GM18507 (cell line): ENCODE data around the gene PRDM16.
"Not testable (repeated sequence)": the region's sequence is repeated elsewhere in the genome, so short reads cannot be mapped to it uniquely, and the experiment has no call there.

ENCODE experiments used
- DNase-seq: peaks from one replicate; pipeline ENCODE4 v3.0.0; 2011; ENCODE audit warnings: low read depth; ENCODE audit not compliant: insufficient read length; ENCODE audit errors: extremely low spot score
- FAIRE-seq: peaks from 2 replicates; lab custom pipeline; 2011; peaks lifted over from hg19 to GRCh38; lab: Jason Lieb, UNC

Gene PRDM16

DNA sequence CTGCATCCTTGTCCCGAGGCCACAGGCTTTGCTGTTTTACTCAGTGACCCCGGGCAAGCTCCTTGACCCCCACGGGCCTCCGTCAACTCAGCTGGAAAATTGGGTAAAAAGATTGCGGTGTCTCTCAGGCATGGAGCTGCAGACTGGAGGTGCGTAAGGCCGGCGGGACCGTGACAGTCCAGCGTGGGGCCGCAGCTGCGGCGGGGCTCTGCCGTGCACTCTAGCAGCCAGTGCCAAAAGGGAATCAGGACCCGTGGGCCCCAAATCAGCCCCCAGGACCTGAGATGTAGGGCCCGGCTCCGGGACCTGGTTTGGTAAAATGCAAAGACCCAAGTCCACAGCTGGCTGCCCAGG, 158.3 kb downstream of the PRDM16 start:
- no peak for DNase-seq
- no peak for FAIRE-seq

DNA sequence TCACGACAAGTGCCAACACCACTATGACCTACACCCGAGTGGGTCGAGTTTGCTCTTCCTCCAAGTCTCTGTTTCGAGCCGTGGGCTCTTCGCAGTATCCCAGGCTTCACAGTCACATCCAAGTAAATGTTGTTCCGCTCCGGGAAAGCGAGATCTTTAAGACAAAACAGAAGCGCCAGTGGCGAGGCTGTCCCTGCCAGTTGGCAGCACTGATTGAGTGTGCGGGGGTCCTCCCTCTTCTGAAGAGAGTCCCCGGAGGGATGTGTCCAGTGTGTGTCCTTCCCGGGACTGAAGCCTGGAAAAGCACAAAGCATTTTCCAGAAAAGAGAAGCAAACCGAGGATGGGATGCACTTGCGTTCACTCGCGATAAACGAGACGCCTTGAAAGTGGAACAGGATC, 158.9 kb downstream of the PRDM16 start:
- DNase-seq, result no peak
- no peak for FAIRE-seq

DNA sequence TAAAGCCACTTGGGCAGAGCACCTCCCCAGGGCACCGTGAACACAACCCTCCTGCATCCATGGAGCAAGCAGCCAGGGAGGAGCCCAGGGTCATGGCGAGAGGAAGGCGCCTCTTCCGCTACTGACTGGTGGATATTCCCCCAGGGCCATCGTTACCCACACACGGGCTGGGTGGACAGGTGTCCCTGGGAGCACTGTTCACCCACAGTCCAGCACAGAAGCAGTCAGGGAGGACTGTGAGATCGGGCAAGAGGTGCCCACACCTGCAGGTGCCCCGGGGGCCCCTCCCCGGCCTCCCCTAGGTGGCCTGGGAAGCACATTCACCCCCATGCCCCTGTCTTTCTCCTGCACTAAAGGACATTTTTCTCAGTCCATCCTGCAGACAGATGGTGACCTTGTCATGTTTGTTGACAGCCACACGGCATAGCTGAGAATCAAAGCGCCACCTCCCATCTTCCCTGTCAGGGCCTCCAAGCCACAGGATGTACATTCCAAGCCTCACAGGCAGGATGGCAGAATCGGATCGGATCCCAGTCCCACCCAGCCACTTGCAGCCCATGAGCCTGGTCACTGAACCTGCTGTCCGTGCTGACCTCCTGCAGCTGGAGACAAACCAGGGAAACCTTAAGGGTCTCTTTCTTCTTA, 160.2 kb downstream of the PRDM16 start:
- DNase-seq (no peak), FAIRE-seq (no peak)

DNA sequence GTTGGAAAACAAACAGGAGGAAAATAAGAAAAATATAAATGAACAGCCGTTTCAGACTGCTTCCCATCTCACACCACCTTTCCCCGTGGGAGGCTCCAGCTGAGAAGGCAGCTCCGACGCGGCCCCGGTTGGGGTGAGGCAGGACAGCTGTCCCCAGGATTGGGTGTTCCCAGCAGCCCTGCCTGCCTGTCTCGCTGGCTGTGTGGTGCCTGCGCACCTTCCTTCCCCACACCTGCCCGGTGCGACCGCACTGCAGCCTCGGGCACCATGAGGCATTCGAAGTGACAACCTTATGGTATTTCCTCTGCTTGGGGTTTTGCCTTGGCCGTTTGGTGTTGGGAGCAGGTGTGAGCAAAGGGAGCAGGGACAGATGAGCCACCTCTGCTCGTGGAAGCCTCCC, 161.6 kb downstream of the PRDM16 start:
- FAIRE-seq (no peak), DNase-seq (no peak)

DNA sequence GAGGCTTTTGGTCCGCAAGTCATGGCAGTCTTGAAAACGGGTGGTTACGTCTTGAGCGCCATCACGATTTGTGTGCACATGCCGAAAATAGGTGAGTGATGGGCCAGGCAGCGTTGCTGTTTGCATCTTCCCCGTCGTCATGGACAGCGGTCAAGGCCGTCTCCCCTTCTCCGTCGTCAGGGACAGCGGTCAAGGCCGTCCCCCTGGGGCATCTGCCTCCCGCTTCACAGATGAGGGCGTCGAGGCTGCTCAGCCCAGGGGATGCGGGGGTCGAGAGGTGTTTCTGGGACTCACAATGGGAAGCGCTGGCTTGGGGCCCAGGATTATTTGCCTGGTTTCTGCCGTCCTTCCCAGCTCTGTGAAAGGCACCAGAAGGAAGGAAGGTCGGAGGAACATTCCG, 162.2 kb downstream of the PRDM16 start:
- no peak for DNase-seq
- no peak for FAIRE-seq

DNA sequence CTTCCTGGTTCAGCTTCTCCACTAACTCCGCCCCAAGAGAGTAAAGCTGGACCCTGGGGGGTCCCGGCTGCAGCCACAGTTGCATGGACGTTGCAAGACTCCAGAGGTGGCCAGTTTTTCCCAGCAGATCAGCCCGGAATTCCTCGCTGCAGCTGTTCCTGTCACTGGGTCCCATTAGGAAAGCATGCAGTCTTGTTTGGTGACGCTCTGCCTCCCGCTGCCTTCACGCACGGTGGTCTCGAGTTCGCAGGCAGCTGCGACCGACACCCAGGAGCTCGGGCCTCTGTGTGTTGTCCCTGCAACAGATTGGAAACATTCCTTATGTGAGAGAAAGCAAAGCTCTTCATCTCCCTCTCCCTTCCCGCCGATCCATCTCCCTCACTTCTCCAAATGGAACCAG, 162.8 kb downstream of the PRDM16 start:
- FAIRE-seq, result no peak

DNA sequence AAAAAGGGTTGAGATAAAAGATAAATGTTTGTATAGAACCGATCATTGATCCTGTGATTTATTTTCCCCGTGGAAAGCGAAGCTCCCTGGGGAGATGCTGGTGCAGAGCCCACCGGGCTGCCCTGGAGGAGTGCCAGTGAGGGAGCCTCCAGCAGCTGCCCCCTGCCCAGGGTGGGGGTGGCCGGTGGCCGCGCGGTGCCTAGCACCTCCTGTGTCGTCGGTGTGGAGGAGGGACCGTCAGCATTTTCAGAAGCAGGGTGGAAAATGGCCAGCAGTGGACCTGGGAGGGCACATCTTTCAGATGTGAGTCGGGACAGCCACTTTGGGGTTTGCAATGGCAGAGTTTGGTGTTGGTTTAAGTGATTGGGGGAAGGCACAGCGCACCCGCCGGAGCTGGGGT, 164.0 kb downstream of the PRDM16 start:
- FAIRE-seq (no peak), DNase-seq (no peak)

More for the DNA sequence above, 162.8 kb downstream of the PRDM16 start:
- no peak for DNase-seq

DNA sequence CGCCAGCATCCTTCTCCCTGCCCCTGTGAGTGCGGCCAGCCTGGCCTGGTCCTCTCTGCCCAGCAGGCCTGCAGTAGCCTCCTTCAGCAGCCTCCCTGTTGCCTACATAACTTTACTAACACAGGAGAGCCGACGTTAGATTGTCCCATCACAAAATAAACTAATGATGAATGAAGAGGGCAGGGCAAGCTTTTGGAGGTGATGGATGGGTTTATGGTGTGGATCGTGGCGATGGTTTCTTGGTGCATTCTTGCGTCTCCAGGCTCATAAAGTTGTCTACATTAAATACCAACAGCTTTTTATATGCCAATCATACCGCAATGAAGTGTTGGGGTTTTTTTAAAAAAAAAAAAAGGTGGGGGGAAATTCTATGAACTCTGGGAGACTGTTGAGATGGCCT, 164.5 kb downstream of the PRDM16 start:
- DNase-seq (no peak), FAIRE-seq (no peak)

DNA sequence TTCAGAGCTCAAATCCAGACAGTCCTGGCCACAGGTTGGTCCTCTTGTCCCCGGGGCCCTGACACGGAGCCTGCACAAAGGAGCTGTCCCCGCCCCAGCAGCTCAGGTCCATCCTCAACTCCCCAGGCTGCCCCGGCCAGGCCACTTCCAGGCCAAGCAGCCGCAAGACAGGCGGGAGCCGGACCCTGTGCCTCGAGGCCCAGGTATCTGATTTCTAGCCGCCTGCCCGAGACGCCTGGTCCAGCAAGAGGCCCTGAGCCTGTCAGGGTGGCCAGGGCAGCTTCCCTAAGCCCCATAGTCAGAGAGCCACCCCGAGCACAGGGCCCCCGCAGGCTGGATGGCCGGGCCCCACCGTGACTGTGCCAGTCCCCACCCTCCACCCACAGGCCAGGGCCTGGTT, 165.3 kb downstream of the PRDM16 start:
- DNase-seq (no peak), FAIRE-seq (no peak)

DNA sequence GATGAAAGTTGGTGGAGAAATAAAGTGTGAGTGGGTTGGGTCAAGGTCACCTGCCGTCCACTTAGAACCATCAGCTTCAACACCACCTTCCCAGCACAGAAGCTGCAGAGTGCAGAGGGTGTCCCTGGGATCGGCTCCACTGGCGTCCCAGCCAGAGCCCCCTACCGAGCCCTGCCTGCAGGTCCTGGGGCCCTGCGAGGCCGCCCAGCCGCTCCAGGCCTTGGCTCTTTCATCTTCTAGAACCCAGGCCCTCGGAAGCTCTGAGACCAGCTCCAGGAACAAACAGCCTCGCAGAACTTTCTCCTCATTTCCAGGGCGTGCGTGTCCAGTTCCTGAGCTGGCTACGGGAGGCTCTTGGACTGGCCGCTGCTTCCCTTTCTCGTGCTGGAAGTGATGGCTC, 166.0 kb downstream of the PRDM16 start:
- FAIRE-seq, result no peak

DNA sequence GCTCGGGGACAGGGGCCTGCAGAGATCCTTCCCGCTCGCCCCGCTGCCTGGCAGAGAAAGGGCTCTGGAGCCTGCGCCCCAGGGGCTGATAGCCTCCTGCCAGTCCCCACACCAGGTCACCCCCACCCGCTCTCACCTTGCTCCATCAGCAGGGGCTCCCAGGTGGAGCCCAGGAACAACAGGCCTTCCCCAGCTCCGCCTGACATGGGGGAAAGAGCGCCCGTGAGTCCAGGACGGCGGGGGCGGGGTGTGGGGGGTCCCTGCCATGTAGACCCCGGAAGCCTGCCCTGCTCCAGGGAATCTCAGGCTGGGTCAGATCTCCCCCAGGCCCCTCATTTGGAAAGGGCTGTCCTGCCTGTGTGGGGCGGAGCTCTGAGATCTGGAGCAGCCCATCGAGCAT, 166.5 kb downstream of the PRDM16 start:
- DNase-seq, result no peak
- no peak for FAIRE-seq

More for the DNA sequence above, 166.0 kb downstream of the PRDM16 start:
- DNase-seq, result no peak

DNA sequence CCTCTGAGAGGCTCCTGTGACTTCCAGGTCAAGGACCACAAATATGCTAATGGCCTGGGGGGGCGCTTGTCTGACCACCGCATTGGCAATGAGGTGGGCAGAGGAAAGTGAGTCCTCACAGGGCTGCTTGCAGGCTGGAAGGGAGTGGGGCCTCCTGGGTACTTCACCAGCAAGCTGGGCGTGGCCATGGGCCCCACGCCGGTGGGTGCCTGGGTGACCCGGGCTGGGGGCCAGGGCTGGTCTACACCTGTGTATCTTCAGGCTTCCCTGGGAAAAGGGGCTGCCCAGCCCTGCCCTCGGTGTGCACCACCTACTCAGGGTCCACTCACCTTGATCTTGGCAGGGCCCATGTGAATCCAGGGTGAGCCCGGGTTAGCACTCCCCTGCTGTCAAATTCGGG, 167.4 kb downstream of the PRDM16 start:
- no peak for DNase-seq
- no peak for FAIRE-seq

DNA sequence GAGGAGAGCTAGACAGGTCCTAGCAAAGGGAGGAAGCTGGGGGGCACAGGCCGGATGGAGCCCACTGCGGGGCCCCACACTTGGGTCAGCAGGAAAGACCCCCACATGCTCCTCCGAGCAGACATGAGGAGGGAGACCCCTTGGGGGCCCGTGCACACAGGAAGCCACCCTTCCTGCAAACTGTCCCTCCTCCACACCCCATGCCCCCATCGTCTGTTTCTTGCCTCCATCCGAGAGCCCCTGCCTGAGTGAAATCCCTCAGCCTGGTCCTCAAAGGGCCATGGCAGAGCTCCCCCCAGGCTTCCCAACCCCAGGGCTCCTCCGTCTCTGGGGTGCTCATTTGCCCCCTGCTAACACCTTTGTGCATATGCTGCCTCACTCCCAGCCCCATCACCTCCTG, 168.0 kb downstream of the PRDM16 start:
- no peak for FAIRE-seq
- no peak for DNase-seq

DNA sequence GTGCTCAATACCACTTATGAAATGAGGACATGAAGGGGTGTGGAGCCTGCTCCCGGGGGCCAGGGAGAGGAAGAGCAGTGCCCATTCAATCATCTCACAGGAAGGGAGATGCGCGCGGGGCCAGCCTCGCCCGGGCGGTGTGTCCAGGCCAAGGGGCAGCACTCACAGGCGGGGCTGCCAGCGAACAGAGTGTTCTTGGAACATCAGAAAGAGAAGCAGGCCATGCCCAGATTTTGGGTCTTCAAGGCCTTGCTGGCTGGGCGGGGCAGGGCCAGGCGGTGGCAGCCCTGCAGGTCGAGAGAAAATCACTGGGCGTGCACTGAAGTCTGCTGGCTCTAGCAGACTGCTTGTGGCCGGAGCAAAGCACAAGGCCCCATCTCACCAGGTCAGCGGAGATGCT, 168.6 kb downstream of the PRDM16 start:
- no peak for FAIRE-seq
- no peak for DNase-seq

DNA sequence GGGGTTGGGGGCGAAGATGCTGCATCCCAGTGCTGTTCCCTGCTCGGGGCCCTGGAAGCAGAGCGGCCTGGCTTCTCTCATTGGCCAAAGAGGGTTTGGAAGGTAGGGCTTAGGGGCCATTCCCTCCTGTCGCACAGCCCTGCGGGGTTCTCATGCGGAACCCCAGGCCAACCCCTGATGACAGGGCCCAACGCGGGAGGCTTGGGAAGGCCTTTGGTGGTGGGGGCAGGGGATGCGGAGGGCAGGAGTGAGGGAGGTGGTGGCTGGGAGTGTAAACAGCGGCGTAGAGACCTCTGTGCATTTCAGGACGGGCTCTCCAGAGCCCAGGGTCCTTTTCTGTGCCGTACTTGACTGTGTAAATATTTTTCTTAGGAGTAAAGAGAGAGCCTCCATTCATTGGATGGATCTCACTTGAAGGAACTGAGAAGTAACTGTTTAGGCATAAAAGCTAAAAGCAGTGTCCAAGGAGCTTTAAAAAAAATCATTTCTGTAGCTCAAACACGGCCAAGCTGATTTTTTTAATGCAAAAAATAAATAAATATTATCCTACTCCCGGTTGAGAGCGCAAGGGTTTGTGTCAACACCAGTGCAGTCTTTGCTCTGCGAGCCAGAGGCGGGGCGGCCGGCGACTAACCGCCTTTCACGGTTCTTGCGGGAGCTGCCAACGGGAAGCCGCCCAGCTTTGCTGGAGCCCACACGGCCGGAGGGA, 169.1 kb downstream of the PRDM16 start:
- no peak for FAIRE-seq

DNA sequence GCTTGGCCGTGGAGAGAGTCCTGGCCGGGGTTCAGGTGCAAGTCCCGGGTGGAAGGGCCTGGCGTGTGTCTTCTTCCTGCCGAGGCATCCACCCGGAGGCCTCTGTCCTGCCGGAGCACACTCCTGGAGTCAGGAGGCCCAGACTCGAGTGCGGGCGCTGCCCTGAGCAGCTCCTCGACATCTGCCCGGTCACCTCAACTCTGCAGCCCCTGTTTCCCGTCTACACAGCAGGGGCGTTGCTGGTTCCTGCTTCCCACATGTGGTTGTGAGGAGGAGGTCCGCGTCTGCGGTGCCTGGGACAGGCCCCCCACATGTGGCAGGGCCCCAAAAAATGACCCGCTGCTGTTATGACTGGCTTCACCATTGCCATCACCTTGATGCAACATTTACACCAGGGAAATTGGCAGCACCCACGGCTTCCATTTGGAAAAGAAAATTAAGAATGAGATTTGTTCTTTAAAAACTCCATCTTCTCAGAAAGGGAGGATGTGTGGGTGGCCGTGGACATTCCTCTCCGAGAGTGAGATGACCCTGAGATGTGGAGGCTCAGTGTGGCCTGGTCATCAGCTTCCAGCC, 169.8 kb downstream of the PRDM16 start:
- no peak for FAIRE-seq
- no peak for DNase-seq

More for the DNA sequence above, 169.1 kb downstream of the PRDM16 start:
- no peak for DNase-seq

DNA sequence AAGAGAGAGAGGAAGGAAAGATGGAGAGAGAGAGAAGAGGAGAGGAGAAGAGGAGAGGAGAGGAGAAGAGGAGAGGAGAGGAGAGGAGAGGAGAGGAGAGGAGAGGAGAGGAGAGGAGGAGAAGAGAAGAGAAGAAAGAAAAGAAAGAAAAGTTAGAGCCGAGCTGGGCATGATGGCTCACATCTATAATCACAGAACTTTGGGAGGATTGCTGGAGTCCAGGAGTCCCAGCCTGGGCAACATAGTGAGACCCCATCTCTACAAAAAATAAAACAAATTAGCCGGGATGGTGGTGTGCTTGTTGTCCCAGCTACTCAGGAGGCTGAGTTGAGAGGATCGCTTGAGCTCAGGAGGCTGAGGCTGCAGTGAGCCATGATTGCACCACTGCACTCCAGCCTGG, 171.0 kb downstream of the PRDM16 start:
- FAIRE-seq, DNase-seq: not testable (repeated sequence)

DNA sequence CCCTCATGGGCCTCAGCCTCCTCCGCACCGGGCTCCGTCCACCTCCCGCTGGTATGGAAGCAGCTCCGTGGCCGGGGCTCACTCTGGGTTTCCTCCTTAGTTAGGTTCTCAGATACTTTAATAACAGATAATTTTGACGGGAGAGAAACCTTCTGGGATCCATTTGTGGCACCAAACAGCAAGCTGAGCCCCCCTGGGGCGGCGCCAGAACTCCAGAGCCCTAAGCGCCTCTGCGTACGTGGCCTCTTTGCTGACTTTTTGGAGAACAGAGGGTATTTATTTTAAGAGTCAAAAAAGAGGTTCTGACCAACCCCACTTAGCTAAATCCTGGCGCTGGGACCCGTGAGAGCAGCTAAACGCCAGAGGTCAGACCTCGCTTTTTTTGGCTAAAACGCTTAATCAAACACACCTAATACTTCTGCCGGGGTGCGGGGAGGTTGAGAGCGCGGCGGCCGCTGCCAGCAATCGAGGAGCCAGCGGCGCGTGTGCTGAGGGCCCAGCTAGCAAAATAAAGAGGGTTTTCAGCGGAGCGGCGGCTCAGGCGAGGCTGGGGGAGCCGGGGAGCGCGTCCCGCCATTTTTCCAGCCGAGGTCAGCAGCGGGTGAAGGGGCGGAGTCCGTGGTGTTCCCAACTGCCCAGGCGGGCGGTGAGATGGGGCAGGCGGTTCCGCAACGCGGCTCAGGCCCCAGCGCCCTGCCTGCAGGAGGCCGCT, 171.7 kb downstream of the PRDM16 start:
- no peak for DNase-seq
- FAIRE-seq, result no peak

DNA sequence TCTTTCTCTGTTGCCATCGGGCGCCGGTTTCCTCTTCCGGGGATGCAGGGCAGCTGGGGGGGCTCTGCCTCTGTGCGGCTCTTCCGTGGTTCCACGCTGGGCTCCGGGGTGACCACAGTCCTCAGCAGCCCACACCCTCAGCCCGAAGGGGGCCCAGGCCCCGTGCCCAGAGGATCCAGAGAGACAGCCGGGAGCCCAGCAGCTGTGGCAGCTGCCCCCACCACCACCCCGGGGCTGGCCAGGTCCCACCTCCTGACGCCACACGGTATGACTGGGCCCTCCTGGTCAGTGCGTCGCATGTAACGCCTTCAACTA, 172.2 kb downstream of the PRDM16 start:
- DNase-seq (no peak), FAIRE-seq (no peak)

DNA sequence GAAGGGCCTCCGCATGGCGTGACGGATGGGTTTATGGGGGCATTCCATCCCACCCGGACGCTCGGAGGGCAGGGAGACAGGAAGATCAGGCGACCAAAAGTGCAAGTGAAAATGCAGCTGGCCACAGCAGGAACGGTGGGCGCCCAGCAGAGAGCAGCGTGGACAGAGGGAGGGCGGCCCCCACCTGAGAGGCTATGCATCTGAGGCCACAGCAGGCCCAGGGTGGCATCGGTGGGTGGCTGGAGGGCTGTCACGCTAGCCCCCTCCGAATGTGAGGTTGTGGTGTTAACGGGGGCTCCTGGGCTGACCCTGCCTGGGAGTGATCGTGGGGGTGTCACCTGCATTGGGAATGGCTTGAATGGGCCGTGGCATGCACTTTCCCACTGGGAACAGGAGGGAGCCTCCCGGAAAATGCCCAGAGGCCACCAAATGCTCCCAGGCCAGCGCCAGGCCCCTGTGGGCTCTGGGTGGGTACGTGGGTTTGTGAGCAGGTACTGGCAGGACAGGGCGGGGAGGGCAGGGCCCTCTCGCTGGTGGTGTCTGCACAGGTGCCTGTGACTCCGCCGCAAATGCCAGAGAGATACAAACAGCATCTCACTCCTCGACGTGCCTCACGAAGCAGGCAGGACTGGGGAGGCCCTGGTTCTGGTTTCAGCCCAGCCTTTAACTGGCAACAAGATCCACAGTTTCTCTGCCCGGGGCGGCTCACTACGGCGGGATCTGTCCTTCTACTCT, 172.8 kb downstream of the PRDM16 start:
- no peak for DNase-seq
- FAIRE-seq, result no peak
